Prostate gland (tissue), 2 donors: ENCODE data around the gene NOX3.

ENCODE experiments used
- POLR2A ChIP-seq: fragments of 450-650 bp; IDR thresholded peaks from one replicate; pipeline ENCODE4 v1.6.1; 2016; ENCODE audit warnings: antibody characterized with exemption, mild to moderate bottlenecking
- TF ChIP-seq, protein P1 (sequence below), 4 experiments: fragments of 200-600 bp in 2 of 4; fragments of 450-650 bp in 2 of 4; sonication (generic) in 2 of 4; IDR thresholded peaks; 1 replicate in 3 of 4; 2 replicates in 1 of 4; pipeline ENCODE4 v1.5.1; 2016 to 2019; ENCODE audit warnings: antibody characterized with exemption in 4 of 4, mild to moderate bottlenecking in 2 of 4, moderate library complexity in 2 of 4

DNA sequence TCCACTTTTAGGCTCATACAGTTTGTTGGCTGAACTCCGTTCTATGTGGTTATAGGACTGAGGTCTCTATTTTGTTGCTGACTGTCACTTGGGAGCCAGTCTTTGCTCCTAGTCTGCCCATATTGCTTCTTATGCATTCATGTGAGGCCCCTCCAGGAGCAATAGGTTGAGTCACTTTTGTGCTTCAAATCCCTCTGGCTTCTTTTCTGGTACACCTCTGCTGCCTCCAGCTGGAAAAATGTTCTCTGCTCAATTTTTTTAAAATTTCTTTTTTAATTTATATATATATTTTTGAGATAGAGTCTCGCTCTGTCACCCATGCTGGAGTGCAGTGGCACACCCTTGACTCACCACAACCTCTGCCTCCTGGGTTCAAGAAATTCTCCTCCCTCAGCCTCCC, 42.7 kb upstream of the NOX3 start:
- TF ChIP-seq, protein P1, sequence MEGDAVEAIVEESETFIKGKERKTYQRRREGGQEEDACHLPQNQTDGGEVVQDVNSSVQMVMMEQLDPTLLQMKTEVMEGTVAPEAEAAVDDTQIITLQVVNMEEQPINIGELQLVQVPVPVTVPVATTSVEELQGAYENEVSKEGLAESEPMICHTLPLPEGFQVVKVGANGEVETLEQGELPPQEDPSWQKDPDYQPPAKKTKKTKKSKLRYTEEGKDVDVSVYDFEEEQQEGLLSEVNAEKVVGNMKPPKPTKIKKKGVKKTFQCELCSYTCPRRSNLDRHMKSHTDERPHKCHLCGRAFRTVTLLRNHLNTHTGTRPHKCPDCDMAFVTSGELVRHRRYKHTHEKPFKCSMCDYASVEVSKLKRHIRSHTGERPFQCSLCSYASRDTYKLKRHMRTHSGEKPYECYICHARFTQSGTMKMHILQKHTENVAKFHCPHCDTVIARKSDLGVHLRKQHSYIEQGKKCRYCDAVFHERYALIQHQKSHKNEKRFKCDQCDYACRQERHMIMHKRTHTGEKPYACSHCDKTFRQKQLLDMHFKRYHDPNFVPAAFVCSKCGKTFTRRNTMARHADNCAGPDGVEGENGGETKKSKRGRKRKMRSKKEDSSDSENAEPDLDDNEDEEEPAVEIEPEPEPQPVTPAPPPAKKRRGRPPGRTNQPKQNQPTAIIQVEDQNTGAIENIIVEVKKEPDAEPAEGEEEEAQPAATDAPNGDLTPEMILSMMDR (IDR thresholded peaks at IDR 0.05) = no peak
- no peak for TF ChIP-seq POLR2A
